NCI-H1105 treated with DMSO at 0.1 percent for 48 hours (cell line): Measurements from ENCODE around the gene BBOX1.
"Not testable (repeated sequence)": the region's sequence is repeated elsewhere in the genome, so short reads cannot be mapped to it uniquely, and the experiment has no call there.

Experiments used
- DNase-seq: peaks from one replicate; lab custom pipeline; 2025; lab: John Stamatoyannopoulos, UW

Gene BBOX1

DNA sequence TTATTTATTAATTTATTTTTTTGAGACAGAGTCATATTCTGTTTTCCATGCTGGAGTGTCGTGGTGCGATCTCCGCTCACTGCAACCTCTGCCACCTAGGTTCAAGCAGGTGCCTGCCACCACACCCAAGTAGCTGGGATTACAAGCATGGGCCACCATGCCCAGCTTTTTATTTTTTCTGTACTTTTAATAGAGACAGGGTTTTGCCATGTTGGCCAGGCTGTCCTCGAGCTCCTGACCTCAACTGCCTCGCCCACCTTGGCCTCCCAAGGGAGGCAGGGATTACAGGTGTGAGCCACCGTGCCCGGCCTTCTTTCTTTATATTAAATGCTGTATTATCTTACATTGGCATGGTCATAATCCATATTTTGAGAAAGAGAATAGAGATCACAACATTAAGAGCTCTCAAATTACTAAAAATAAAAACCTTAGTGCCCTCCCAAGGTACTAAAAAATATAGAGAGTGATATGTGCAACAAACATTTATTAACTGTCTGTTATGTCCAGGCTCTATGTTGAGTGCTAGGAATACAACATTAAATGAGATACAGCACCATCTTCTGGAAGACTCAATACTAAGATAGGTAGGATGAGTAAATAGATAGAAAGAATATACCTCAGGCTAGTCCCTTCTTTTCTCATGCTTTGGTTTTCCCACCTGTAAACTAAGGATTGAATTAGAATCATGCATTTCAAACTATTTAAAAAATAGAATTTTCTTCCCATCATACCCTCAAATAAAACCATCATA lies 84.1 kb downstream of the BBOX1 start:
- peak; percentile 17 for DNase-seq

DNA sequence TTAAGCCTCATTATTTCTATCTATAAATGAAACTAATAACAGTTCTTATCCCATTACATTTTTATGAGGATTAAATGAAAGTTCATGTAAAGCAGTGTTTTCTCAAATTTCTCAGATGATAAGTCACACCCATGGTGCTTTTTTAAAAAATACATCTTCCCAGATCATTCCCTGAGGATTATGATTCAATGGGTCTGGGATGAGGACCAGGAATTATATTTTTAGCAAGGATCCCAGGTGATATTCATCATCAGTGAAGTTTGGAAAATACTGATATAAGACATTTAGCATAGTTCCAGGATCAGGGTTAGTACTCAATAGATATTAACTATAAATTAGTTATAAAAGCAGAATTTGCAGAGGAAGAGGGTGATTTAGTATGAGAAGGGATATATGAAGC lies 89.1 kb downstream of the BBOX1 start:
- DNase-seq = no peak

GRCh38 chr11:27130806-27131205 lies 90.2 kb downstream of the BBOX1 start:
- DNase-seq = no peak

DNA sequence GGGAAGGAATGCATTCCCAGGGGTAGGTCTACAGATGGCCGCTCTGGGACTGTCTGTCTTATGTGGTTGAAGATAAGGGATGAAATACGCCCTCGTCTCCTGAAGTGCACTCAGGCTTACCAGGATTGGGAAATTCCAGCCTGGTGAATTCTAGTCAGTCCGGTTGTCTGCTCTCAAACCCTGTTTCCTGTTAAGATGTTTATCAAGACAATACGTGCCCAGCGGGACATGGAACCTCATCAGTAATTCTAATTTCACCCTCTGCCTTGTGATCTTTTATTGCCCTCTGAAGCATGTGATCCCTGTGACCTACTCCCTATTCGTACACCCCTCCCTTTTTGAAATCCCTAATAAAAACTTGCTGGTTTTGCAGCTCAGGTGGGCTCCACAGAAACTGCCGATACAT lies 95.3 kb downstream of the BBOX1 start:
- not testable (repeated sequence) for DNase-seq

DNA sequence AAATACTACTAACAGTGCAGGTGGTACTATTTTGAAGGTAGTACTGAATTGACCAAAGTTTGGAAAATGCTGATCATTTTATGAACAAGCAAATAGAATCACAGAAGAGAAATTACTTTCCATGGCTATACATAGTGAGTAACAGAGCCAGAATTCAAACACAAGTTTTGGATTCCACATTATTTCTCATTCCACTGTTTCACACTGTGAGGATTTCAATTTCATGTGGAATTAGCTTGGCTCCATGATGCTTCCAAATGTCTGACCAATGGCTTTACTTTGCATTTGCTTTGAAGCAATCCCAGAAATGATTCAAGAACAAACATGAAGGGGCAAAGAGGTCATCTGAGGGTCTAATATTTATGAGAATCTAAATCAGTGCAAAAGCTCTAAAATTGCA lies 98.1 kb downstream of the BBOX1 start:
- DNase-seq = no peak

DNA sequence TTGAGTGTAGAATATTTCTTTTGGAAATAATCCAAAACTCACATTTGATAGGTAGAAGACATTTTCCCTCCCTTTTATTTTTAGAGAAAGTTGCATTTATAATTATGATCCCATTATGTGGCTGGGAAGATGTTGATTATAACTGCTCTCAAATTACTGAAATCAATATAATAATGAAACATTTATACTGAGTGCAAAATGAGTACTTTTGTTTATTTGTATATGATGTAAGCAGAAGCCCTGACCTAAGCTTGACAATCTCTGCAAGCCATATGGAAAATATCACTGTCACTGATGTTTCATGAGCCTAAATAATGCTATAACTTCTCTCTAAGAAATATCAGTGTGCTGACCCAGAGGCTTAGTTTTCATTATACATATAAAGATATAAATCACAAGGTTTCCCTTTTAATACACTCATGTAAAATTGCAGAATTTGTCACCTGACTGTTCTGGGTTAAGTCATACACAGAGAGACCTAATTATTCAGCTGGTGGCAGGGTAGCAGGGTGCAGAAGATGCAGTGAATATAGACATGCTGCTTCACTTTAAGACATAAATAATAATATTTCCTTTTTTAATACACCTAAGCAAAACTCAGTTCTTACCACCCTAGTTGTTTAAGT lies 99.2 kb downstream of the BBOX1 start:
- peak; percentile 72 for DNase-seq

DNA sequence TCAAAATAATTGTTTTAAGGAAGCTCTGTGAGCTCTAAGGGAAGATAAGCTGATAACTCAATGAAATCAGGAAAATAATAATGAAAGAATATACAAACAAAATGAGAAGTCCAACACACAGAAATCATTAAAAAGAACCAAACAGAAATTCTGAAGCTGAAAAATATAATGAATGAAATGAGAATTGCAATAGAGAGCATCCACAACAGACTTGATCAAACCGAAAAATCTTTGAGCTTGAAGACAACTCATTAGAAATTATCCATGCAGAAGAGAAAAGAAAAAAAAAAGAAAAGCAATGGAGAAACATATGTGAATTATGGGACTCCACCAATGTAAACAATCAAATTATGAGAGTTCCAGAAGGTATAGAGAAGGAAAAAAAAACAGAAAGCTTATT lies 101.0 kb downstream of the BBOX1 start:
- no peak for DNase-seq

- no peak for DNase-seq
Measured at GRCh38 chr11:27147916-27148315, 107.3 kb downstream of the BBOX1 start.

DNA sequence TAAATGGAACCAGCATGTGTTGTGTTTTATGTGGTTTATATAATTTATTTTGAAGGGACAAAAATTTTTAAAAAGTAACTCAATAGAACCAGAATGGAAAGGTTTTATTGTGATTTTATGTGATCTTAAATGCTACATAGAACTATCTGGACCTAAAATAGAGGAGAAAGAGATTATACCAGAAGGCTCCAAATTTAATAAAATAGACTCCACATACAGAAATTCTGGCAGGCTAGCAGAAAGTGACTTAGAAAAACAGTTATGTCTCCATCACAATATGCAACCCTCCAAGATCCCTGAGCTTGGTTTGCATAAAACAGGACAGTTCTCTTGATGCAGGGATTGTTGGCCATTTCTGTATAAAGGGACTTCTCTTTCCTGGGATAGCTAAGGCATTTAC lies 107.9 kb downstream of the BBOX1 start:
- no peak for DNase-seq

GRCh38 chr11:27150098-27150497 lies 109.5 kb downstream of the BBOX1 start:
- DNase-seq = no peak

DNA sequence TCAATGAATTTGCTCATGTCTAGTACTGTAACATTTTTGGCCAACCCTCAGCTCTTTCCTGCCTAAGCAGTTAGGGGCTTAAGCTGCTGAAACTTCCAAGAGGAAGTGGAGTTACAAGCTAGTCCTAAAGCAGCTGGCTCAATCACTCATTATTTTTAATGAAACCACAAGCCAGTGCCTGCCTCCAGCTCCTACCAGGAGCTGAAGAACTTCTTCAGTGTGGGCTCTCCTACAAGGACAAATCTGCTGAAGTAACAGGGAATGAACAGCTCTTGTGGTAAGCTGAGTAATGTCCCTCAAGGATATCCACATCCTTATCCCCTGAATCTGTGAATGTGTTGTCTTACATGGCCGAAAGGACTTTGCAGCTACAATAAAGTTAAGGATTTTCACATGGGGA lies 112.5 kb downstream of the BBOX1 start:
- DNase-seq = no peak

DNA sequence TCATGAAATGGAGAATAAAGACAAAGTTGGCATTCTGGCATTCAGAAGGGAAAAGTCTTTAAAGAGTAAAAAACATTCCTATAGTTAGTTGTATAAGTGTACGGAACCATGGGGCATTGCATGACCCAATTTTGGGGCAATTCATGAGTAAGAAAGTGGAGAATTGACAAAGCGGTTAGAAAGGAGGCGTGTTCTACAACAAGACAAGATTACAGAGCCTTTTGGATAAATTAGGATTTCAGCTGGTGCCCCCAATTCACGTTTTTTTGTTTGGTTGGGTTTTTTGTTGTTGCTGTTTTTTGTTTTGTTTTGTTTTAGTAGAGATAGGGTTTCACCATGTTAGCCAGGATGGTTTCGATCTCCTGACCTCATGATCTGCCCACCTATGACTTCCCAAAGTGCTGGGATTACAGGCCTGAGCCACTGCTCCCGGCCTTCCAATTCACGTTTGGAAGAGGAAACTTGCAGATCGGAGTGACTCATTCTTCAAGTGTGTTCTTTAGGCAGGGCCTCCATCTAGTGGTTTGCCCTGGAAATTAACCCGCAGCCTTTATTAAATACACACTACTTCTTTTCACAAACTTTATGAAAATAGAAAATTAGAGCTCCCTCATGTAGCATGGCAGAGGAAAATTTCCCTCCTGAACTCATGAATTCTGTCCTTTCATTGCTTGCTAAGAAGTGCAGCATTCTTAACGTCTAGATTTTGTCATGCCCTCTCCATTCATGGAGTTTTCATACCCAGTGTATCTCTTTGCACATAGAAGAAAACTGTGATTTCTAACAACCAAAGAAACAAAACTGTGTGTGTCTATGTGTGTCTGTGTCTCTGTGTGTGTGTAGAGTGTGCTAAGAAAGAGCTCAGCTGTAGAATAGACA lies 118.1 kb downstream of the BBOX1 start:
- peak; percentile 70 for DNase-seq

GRCh38 chr11:27159335-27159679 lies 118.7 kb downstream of the BBOX1 start:
- no peak for DNase-seq

GRCh38 chr11:27161071-27161470 lies 120.5 kb downstream of the BBOX1 start:
- no peak for DNase-seq

- DNase-seq = no peak
Measured at GRCh38 chr11:27162237-27162636, 121.6 kb downstream of the BBOX1 start.

DNA sequence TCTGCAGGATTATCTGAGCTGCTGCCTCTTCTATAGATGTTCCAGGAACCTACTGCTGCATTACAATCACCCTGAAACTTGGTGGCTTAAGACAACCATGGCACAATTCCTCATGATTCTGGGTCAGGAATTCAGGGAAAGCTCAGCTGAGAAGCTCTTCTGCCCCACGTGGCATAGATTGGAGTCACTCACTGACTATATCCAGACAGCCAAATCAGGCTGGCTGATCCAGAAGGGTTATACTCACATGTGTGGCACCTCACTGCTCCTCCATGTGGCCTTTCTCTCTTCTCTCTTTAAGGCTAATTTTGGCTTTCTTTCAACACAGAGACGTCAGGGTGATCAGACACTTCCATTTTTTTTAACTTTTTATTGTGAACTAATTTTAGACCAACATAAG lies 125.5 kb downstream of the BBOX1 start:
- DNase-seq = no peak

DNA sequence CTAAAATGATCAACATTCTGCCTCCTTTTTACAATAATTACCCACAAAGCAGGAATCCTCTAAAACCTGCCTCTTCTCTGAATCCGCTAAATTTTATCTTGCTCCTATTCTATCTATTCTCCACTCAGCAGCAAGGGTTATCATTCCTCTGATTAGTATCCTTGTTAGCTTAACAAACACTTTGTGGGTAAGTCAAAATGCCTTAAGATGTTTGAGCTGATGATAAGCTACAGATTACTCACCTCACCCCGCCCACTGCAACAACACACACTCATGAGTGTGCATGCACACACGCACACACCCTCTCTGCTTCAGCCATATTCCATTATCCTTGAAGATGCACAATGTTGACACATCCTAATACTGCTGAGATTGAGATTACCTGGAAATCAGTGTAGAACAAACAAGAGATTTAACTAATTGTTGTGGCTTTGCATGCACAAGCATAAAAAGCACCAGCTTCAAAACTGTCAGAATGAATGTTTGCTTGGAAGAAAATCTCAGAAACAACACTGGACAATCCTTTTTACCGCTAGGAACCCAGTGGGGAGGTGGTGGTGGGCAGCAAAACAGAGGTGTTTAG lies 130.9 kb downstream of the BBOX1 start:
- no peak for DNase-seq

DNA sequence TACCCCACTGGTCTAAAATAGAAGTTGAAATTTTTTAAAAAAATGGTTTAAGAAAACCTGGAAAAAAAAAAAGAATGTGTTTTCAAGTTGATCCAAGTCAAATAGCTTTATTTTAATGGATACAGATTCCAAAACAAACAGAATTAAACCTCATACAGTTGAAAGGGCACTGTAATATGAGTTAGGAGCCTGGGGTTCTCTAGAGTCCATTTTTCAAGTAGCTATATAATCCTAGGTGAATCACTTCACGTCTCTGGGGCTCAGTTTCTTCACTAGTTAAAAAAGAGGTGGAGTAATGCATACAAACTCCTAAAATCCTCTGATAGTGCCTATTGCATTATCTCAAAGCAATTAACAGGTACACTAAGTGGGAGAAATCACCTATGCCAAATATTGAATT lies 132.9 kb downstream of the BBOX1 start:
- DNase-seq = no peak

DNA sequence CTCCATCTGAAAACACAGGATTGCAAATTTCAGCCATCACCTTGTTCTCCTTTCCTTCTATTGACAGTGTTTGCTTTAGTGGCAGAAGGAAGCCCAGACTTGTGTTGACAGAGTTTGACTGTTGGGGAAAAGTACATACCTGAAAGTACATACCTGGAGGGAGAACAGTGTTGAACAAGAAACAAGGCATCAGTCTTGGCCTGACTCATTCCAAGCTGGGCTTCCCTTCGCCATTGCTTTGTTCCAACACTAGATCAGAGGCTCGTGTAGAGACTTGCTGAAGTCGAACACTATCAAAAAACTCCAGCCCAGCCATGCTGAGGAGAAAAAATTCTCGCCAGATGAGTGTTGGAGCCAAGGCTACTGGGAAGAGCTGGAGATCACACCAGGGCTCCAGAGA lies 133.4 kb downstream of the BBOX1 start:
- DNase-seq = peak; percentile 21

DNA sequence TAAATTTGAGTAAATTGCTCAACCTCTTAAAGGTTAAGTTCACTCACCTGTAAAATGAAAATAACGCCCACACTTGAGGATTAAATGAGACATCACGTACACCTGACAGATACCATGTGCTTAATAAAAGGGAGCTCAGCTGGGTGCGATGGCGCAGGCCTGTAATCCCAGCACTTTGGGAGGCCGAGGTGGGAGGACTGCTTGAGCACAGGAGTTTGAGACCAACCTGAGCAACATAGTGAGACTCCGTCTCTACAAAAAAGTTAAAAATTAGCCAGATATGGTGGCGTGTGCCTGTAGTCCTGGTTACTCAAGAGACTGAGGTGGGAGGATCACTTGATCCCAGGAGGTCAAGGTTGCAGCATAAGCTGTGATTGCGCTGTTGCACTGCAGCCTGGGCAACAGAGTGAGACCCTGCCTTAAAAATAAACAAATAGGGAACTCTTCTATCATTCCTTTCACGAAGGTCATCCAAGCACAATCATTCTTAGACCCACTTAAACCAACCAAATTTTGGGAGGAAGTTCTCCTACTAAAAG lies 134.1 kb downstream of the BBOX1 start:
- DNase-seq = no peak

GRCh38 chr11:27175562-27175961 lies 134.9 kb downstream of the BBOX1 start:
- DNase-seq = not testable (repeated sequence)
